Esophagus muscularis mucosa (tissue), 4 donors: ENCODE results near the gene SLC25A22.

Experiments
- CTCF ChIP-seq, 3 experiments: fragments of 200-600 bp in 2 of 3; fragments of 450-650 bp in 1 of 3; sonication (generic) in 2 of 3; IDR thresholded peaks; one replicate each; pipeline ENCODE4 v1.5.1; 2017 to 2019; ENCODE audit warnings: antibody characterized with exemption in 3 of 3, mild to moderate bottlenecking in 2 of 3, moderate library complexity in 1 of 3
- EP300 ChIP-seq: sonication (generic); formaldehyde crosslinking; IDR thresholded peaks from one replicate; pipeline ENCODE4 v1.6.1; 2017; ENCODE audit warnings: antibody characterized with exemption
- POLR2A ChIP-seq: fragments of 450-650 bp; IDR thresholded peaks from one replicate; pipeline ENCODE4 v1.6.1; 2017; ENCODE audit warnings: antibody characterized with exemption, moderate library complexity, mild to moderate bottlenecking, low read depth

GRCh38 chr11:742571-743201 lies 55.4 kb downstream of the SLC25A22 start:
- TF ChIP-seq CTCF (IDR thresholded peaks at IDR 0.05) (no peak), POLR2A (no peak), EP300 (no peak)
